ENCODE measurements around the gene LBHD2. TPM values are rescaled to one million over a fixed set of nuclear protein-coding genes. Genes with fewer than 3 reads are reported as not detected.

LBHD2 gene
- polyA plus RNA-seq, 1 donor from 2014 or later = not detected

DNA sequence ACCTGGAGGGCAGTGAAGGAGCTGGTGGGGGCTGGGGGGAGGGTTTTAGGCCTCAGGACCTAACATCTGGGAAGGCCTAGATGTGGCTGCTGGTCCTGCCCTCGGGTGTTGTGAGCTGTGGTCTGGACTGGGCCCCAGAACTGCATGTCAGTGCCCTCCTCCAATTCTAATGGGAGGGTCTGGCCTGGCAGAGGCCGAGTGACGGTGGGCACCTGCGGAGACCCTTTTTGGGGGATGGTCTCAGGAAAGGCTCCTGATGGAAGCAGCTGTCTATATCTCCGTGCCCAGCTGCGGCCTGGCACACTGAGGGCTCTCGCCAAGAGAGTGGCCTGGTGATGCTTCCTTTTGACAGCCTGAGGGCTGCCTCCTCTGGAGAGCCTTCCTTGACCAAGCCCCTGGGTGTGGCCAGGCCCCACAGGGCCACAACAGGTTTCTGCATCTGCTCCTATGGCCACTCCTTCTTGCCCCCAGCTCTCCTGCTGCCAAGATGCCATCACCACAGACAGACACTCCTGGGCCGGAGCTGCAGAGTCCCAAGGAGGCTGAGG, 15.8 kb downstream of the LBHD2 start:
- no peak overlapping the region for H2AFZ ChIP-seq (ENCODE audit: low read depth, low read length)
- TF ChIP-seq, protein P1, sequence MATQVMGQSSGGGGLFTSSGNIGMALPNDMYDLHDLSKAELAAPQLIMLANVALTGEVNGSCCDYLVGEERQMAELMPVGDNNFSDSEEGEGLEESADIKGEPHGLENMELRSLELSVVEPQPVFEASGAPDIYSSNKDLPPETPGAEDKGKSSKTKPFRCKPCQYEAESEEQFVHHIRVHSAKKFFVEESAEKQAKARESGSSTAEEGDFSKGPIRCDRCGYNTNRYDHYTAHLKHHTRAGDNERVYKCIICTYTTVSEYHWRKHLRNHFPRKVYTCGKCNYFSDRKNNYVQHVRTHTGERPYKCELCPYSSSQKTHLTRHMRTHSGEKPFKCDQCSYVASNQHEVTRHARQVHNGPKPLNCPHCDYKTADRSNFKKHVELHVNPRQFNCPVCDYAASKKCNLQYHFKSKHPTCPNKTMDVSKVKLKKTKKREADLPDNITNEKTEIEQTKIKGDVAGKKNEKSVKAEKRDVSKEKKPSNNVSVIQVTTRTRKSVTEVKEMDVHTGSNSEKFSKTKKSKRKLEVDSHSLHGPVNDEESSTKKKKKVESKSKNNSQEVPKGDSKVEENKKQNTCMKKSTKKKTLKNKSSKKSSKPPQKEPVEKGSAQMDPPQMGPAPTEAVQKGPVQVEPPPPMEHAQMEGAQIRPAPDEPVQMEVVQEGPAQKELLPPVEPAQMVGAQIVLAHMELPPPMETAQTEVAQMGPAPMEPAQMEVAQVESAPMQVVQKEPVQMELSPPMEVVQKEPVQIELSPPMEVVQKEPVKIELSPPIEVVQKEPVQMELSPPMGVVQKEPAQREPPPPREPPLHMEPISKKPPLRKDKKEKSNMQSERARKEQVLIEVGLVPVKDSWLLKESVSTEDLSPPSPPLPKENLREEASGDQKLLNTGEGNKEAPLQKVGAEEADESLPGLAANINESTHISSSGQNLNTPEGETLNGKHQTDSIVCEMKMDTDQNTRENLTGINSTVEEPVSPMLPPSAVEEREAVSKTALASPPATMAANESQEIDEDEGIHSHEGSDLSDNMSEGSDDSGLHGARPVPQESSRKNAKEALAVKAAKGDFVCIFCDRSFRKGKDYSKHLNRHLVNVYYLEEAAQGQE (IDR thresholded peaks at IDR 0.05; ENCODE audit: borderline replicate concordance) = no peak
- TF ChIP-seq EZH2 (IDR thresholded peaks at IDR 0.05; ENCODE audit: borderline replicate concordance, insufficient read depth, low read length, poor library complexity, severe bottlenecking) (no peak), MXI1 (conservative IDR thresholded peaks at IDR 0.05; ENCODE audit: poor library complexity, severe bottlenecking) (no peak), POLR2AphosphoS5 (IDR thresholded peaks at IDR 0.05) (no peak), EP300 (conservative IDR thresholded peaks at IDR 0.05; ENCODE audit: poor library complexity, severe bottlenecking) (no peak), TAF1 (IDR thresholded peaks at IDR 0.05; ENCODE audit: low read depth) (no peak), SMC3 (conservative IDR thresholded peaks at IDR 0.05; ENCODE audit: poor library complexity) (no peak), RAD21 (conservative IDR thresholded peaks at IDR 0.05) (no peak)
- TF ChIP-seq, protein P2, sequence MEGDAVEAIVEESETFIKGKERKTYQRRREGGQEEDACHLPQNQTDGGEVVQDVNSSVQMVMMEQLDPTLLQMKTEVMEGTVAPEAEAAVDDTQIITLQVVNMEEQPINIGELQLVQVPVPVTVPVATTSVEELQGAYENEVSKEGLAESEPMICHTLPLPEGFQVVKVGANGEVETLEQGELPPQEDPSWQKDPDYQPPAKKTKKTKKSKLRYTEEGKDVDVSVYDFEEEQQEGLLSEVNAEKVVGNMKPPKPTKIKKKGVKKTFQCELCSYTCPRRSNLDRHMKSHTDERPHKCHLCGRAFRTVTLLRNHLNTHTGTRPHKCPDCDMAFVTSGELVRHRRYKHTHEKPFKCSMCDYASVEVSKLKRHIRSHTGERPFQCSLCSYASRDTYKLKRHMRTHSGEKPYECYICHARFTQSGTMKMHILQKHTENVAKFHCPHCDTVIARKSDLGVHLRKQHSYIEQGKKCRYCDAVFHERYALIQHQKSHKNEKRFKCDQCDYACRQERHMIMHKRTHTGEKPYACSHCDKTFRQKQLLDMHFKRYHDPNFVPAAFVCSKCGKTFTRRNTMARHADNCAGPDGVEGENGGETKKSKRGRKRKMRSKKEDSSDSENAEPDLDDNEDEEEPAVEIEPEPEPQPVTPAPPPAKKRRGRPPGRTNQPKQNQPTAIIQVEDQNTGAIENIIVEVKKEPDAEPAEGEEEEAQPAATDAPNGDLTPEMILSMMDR (IDR thresholded peaks at IDR 0.05; ENCODE audit: poor library complexity, severe bottlenecking) = no peak
- H3K36me3 ChIP-seq (ENCODE audit: insufficient read depth, low read length) = no peaks in the 10 kb centered on the region
- H3K27ac ChIP-seq (ENCODE audit: low read length) = no peak overlapping the region
- no peaks in the 10 kb centered on the region for H3K79me2 ChIP-seq (replicated peaks; ENCODE audit: insufficient read depth, low read length)
- no peaks in the 10 kb centered on the region for H4K20me1 ChIP-seq (ENCODE audit: insufficient read depth)
- H3K4me2 ChIP-seq (ENCODE audit: low read length) = no peak overlapping the region
- no peaks in the 10 kb centered on the region for H3K9me2 ChIP-seq (ENCODE audit: insufficient read depth, low read length)
- H3K9me3 ChIP-seq (ENCODE audit: low read length) = no peaks in the 10 kb centered on the region
- no peak overlapping the region for H3K9ac ChIP-seq (ENCODE audit: low read length)
- H3K4me3 ChIP-seq (ENCODE audit: low read length) = no peak overlapping the region
- peaks cover 36% of the 10 kb centered on the region for H3K27me3 ChIP-seq (ENCODE audit: insufficient read depth, low read depth, low read length)
- no peaks in the 10 kb centered on the region for H3F3A ChIP-seq (ENCODE audit: insufficient read depth, low read length, poor library complexity, severe bottlenecking)

DNA sequence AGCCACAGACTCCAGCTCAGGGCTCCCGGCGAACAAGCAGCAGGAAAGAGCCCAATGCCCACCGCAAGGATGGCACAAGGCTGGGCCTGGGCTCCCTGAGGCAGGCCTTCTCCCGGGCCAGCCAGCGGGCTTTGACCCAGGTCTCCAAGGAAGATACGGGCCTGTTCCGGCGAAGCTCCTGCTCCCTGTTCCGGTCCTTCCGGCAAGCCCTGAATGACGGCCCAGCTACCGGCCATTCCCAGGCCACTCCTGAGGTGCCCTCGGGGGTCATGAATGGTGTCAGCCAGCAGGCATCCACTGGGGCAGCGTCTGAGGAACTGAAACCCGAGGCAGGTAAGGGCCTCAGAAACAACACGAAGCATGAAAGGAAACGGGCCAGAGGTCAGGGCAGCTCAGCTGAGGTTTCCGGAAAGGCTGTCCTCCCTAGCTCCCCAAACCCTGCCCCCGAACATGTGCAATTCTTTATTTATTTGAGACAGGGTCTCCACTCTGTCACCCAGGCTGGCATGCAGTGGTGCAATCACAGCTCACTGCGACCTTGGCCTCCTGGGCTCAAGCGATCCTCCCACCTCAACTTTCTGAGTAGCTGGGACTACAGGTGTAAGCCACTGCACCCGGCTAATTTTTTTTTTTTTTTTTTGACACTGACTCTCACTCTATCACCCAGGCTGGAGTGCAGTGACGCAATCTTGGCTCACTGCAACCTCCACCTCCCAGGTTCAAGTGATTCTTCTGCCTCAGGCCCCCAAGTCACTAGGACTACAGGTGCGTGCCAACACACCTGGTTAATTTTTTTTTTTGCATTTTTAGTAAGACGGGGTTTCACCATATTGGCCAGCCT, 16.5 kb downstream of the LBHD2 start:
- H2AFZ ChIP-seq (ENCODE audit: low read depth, low read length) = no peak overlapping the region
- H3F3A ChIP-seq (ENCODE audit: insufficient read depth, low read length, poor library complexity, severe bottlenecking) = no peaks in the 10 kb centered on the region
- H3K27ac ChIP-seq (ENCODE audit: low read length) = no peak overlapping the region
- TF ChIP-seq EZH2 (IDR thresholded peaks at IDR 0.05; ENCODE audit: borderline replicate concordance, insufficient read depth, low read length, poor library complexity, severe bottlenecking) = no peak
- TF ChIP-seq MXI1 (conservative IDR thresholded peaks at IDR 0.05; ENCODE audit: poor library complexity, severe bottlenecking) = no peak
- no peak for TF ChIP-seq RAD21 (conservative IDR thresholded peaks at IDR 0.05)
- no peak for TF ChIP-seq TAF1 (IDR thresholded peaks at IDR 0.05; ENCODE audit: low read depth)
- no peak for TF ChIP-seq POLR2AphosphoS5 (IDR thresholded peaks at IDR 0.05)
- TF ChIP-seq, protein P2 (IDR thresholded peaks at IDR 0.05; ENCODE audit: poor library complexity, severe bottlenecking) = no peak
- H4K20me1 ChIP-seq (ENCODE audit: insufficient read depth) = no peaks in the 10 kb centered on the region
- no peaks in the 10 kb centered on the region for H3K79me2 ChIP-seq (replicated peaks; ENCODE audit: insufficient read depth, low read length)
- H3K4me3 ChIP-seq (ENCODE audit: low read length) = no peak overlapping the region
- H3K4me2 ChIP-seq (ENCODE audit: low read length) = no peak overlapping the region
- H3K9me3 ChIP-seq (ENCODE audit: low read length) = no peaks in the 10 kb centered on the region
- H3K36me3 ChIP-seq (ENCODE audit: insufficient read depth, low read length) = no peaks in the 10 kb centered on the region
- H3K9me2 ChIP-seq (ENCODE audit: insufficient read depth, low read length) = no peaks in the 10 kb centered on the region
- no peak overlapping the region for H3K9ac ChIP-seq (ENCODE audit: low read length)
- peaks cover 38% of the 10 kb centered on the region for H3K27me3 ChIP-seq (ENCODE audit: insufficient read depth, low read depth, low read length)

All from neural cell (in vitro differentiated cells).